Panc1 (cell line): ENCODE measurements around the gene SETD3.

ENCODE experiments used
- CTCF ChIP-seq: fragments of 450-650 bp; IDR thresholded peaks from 2 replicates; pipeline ENCODE4 v1.5.1; 2017; ENCODE audit warnings: mild to moderate bottlenecking
- POLR2AphosphoS5 ChIP-seq: IDR thresholded peaks from 2 replicates; pipeline ENCODE4 v1.6.1; 2012; ENCODE audit warnings: mild to moderate bottlenecking, low read depth, low read length, moderate library complexity
- REST ChIP-seq, 2 experiments: IDR thresholded peaks; 2 replicates each; pipeline ENCODE4 v1.6.1; 2011 to 2012; ENCODE audit warnings: low read depth in 2 of 2, control low read depth in 1 of 2, low read length in 1 of 2, mild to moderate bottlenecking in 1 of 2, moderate library complexity in 1 of 2; ENCODE audit not compliant: insufficient read depth in 1 of 2
- SIN3A ChIP-seq: IDR thresholded peaks from 2 replicates; pipeline ENCODE4 v1.6.1; 2012; ENCODE audit warnings: low read depth, mild to moderate bottlenecking, low read length, moderate library complexity, borderline replicate concordance; ENCODE audit not compliant: insufficient read depth

GRCh38 chr14:99422228-99423010 is 58.2 kb downstream of the SETD3 start:
- TF ChIP-seq CTCF, result no peak
- TF ChIP-seq SIN3A, result no peak
- no peak for TF ChIP-seq POLR2AphosphoS5
- TF ChIP-seq REST (IDR thresholded peaks at IDR 0.05; ENCODE audit: insufficient read depth in 1 of 2, low read depth in 2 of 2, low read length in 1 of 2), result no peak
